ENCODE data around the gene PPFIA3.
A peak's percentile ranks its signal among the peaks of the same experiment; 100 is the strongest.

The PPFIA3 gene

DNA sequence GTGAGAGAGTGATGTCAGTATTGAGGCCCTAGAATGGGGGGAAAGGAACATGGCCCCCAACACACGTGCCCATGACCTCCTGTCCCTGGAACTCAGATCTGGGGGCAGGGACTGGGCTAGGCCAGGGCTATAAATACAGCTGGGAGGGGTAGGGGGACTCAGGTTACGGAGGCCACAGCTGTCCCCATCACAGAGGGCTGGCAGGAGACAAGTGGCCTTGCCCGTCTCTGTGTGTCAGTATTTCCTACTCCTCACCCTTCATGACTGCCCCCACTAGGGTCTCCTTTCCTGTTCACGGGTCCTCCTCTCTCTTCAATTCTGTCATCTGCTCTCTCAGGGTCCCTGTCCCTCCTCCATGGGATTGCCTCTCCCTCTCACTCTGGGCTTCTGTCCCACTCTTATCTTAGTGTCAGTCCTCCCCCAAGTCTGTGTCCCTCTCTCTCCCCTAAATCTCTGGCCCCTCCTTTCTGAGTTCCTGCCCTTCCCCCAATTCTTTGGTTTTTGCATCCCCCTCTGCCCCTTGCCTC is 36.5 kb downstream of the PPFIA3 start:
- TF ChIP-seq, protein P1, sequence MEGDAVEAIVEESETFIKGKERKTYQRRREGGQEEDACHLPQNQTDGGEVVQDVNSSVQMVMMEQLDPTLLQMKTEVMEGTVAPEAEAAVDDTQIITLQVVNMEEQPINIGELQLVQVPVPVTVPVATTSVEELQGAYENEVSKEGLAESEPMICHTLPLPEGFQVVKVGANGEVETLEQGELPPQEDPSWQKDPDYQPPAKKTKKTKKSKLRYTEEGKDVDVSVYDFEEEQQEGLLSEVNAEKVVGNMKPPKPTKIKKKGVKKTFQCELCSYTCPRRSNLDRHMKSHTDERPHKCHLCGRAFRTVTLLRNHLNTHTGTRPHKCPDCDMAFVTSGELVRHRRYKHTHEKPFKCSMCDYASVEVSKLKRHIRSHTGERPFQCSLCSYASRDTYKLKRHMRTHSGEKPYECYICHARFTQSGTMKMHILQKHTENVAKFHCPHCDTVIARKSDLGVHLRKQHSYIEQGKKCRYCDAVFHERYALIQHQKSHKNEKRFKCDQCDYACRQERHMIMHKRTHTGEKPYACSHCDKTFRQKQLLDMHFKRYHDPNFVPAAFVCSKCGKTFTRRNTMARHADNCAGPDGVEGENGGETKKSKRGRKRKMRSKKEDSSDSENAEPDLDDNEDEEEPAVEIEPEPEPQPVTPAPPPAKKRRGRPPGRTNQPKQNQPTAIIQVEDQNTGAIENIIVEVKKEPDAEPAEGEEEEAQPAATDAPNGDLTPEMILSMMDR (conservative IDR thresholded peaks at IDR 0.05; ENCODE audit: low read depth), result no peak
- POLR2A ChIA-PET (ENCODE audit: low non-redundant PET), result no interaction called here
- no peak for DNase-seq (ENCODE audit: low spot score)
- no peak overlapping the region for H3K27ac ChIP-seq
- CTCF ChIA-PET, result no interaction called here

GRCh38 chr19:49157445-49158224 is 38.3 kb downstream of the PPFIA3 start, which contains the start of gene TRPM4:
TSS of gene TRPM4 (plus strand) at chr19:49157792. CDS start at chr19:49157867, 75 bp downstream.
- ChIA-PET POLR2A (ENCODE audit: low non-redundant PET) (no interaction called here), CTCF (interaction anchor here (1.0 kb wide), 1 partner anchor 60 kb away, joined by 3 read pairs; no protein-coding TSS in a partner anchor)
- DNase-seq (ENCODE audit: low spot score), result peak; percentile 84
- TF ChIP-seq, protein P1 (conservative IDR thresholded peaks at IDR 0.05; ENCODE audit: low read depth), result no peak
- H3K27ac ChIP-seq, result peak within 1 kb of the TSS; percentile 74

GRCh38 chr19:49160450-49161189 is 41.3 kb downstream of the PPFIA3 start:
- POLR2A ChIA-PET (ENCODE audit: low non-redundant PET), result interaction anchor here (0.7 kb wide), 1 partner anchor 11 kb away, joined by 4 read pairs; no protein-coding TSS in a partner anchor
- TF ChIP-seq, protein P1 (conservative IDR thresholded peaks at IDR 0.05; ENCODE audit: low read depth), result no peak
- 0 out of 2 replicates have a peak overlapping the region, but pooled peaks have one; percentile 2 for H3K27ac ChIP-seq
- no peak for DNase-seq (ENCODE audit: low spot score)
- CTCF ChIA-PET, result interaction anchor here (0.6 kb wide), 1 partner anchor 85 kb away, joined by 3 read pairs; no protein-coding TSS in a partner anchor

DNA sequence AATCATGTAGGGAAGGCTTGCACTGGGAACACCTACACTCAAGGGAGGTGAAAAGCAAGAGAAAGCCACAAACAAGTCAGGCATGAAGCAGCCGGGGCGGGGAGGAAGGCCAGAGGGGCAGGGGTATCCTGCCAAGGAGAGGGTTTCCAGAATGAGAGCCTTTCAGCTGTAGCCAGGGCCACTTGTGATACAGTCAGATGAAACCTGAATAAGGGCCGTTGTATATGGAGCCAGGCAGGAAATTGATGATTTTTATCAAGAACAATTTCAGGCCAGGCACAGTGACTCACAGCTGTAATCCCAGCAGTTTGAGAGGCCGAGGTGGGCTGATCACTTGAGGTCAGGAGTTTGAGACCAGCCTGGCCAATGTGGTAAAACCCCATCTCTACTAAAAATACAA is 42.6 kb downstream of the PPFIA3 start:
- ChIA-PET POLR2A (ENCODE audit: low non-redundant PET) (interaction anchor here (0.6 kb wide), 1 partner anchor 33 kb away, joined by 3 read pairs; no protein-coding TSS in a partner anchor), CTCF (interaction anchor here (0.6 kb wide), 1 partner anchor 235 kb away, joined by 3 read pairs; no protein-coding TSS in a partner anchor)
- DNase-seq (ENCODE audit: low spot score), result no peak
- TF ChIP-seq, protein P1 (conservative IDR thresholded peaks at IDR 0.05; ENCODE audit: low read depth), result no peak
- H3K27ac ChIP-seq, result peak overlapping the region; percentile 42

- no peak overlapping the region for H3K27ac ChIP-seq
- no peak for DNase-seq (ENCODE audit: low spot score)
- CTCF ChIA-PET, result interaction anchor here (0.7 kb wide), 1 partner anchor 50 kb away, joined by 3 read pairs; no protein-coding TSS in a partner anchor
- TF ChIP-seq, protein P1 (conservative IDR thresholded peaks at IDR 0.05; ENCODE audit: low read depth), result no peak
- POLR2A ChIA-PET (ENCODE audit: low non-redundant PET), result no interaction called here
Observed at GRCh38 chr19:49165111-49165750, 45.9 kb downstream of the PPFIA3 start.

- DNase-seq (ENCODE audit: low spot score), result no peak
- ChIA-PET CTCF (no interaction called here), POLR2A (ENCODE audit: low non-redundant PET) (no interaction called here)
- H3K27ac ChIP-seq, result no peak overlapping the region
- TF ChIP-seq, protein P1 (conservative IDR thresholded peaks at IDR 0.05; ENCODE audit: low read depth), result no peak
Observed at GRCh38 chr19:49165865-49166301, 46.5 kb downstream of the PPFIA3 start.
